HTR-8/SVneo (cell line): ENCODE results near the gene GLT1D1.

Source experiments
- DNase-seq: peaks from one replicate; pipeline ENCODE4 v3.0.0; 2011; ENCODE audit warnings: low spot score, mixed read lengths; ENCODE audit not compliant: insufficient read length
- FAIRE-seq: peaks from 2 replicates; lab custom pipeline; 2011; peaks lifted over from hg19 to GRCh38; lab: Jason Lieb, UNC

Gene GLT1D1

GRCh38 chr12:128982933-128983332 lies 129.7 kb downstream of the GLT1D1 start:
- DNase-seq (no peak), FAIRE-seq (no peak)

GRCh38 chr12:128983371-128983770 lies 130.1 kb downstream of the GLT1D1 start:
- FAIRE-seq: no peak
- DNase-seq: no peak

- FAIRE-seq: no peak
Measured at GRCh38 chr12:128986957-128987356, 133.7 kb downstream of the GLT1D1 start.

GRCh38 chr12:128989287-128989686 lies 136.0 kb downstream of the GLT1D1 start:
- FAIRE-seq (no peak), DNase-seq (no peak)

More at GRCh38 chr12:128986957-128987356, 133.7 kb downstream of the GLT1D1 start:
- no peak for DNase-seq

- FAIRE-seq (no peak), DNase-seq (no peak)
Measured at GRCh38 chr12:128991716-128992115, 138.4 kb downstream of the GLT1D1 start.

GRCh38 chr12:128992116-128992515 lies 138.8 kb downstream of the GLT1D1 start:
- DNase-seq (no peak), FAIRE-seq (no peak)

- DNase-seq: no peak
Measured at GRCh38 chr12:128992550-128992949, 139.3 kb downstream of the GLT1D1 start.

GRCh38 chr12:128994856-128995255 lies 141.6 kb downstream of the GLT1D1 start:
- DNase-seq (no peak), FAIRE-seq (no peak)

More at GRCh38 chr12:128992550-128992949, 139.3 kb downstream of the GLT1D1 start:
- FAIRE-seq: no peak

GRCh38 chr12:128995619-128996018 lies 142.3 kb downstream of the GLT1D1 start:
- DNase-seq (no peak), FAIRE-seq (no peak)

- FAIRE-seq: no peak
- no peak for DNase-seq
Measured at GRCh38 chr12:129001826-129002225, 148.5 kb downstream of the GLT1D1 start.

GRCh38 chr12:129002427-129002826 lies 149.1 kb downstream of the GLT1D1 start:
- DNase-seq: no peak
- FAIRE-seq: no peak

- DNase-seq: no peak
- FAIRE-seq: no peak
Measured at GRCh38 chr12:129005416-129005815, 152.1 kb downstream of the GLT1D1 start.

- FAIRE-seq (no peak), DNase-seq (no peak)
Measured at GRCh38 chr12:129005829-129006228, 152.6 kb downstream of the GLT1D1 start.

GRCh38 chr12:129009833-129010622 lies 156.8 kb downstream of the GLT1D1 start:
- no peak for FAIRE-seq
- no peak for DNase-seq

GRCh38 chr12:129016159-129016558 lies 162.9 kb downstream of the GLT1D1 start:
- no peak for FAIRE-seq

GRCh38 chr12:129025055-129025454 lies 171.8 kb downstream of the GLT1D1 start:
- DNase-seq: no peak
- FAIRE-seq: no peak

More at GRCh38 chr12:129016159-129016558, 162.9 kb downstream of the GLT1D1 start:
- no peak for DNase-seq

- DNase-seq (no peak), FAIRE-seq (no peak)
Measured at GRCh38 chr12:129028844-129029243, 175.6 kb downstream of the GLT1D1 start.
